NK-92 (cell line): ENCODE results near the gene CFAP251.
"Not testable (repeated sequence)": the region's sequence is repeated elsewhere in the genome, so short reads cannot be mapped to it uniquely, and the experiment has no call there.

ENCODE experiments used
- DNase-seq: peaks from one replicate; lab custom pipeline; 2025; ENCODE audit not compliant: unreplicated experiment; lab: John Stamatoyannopoulos, UW

CFAP251 gene, protein sequence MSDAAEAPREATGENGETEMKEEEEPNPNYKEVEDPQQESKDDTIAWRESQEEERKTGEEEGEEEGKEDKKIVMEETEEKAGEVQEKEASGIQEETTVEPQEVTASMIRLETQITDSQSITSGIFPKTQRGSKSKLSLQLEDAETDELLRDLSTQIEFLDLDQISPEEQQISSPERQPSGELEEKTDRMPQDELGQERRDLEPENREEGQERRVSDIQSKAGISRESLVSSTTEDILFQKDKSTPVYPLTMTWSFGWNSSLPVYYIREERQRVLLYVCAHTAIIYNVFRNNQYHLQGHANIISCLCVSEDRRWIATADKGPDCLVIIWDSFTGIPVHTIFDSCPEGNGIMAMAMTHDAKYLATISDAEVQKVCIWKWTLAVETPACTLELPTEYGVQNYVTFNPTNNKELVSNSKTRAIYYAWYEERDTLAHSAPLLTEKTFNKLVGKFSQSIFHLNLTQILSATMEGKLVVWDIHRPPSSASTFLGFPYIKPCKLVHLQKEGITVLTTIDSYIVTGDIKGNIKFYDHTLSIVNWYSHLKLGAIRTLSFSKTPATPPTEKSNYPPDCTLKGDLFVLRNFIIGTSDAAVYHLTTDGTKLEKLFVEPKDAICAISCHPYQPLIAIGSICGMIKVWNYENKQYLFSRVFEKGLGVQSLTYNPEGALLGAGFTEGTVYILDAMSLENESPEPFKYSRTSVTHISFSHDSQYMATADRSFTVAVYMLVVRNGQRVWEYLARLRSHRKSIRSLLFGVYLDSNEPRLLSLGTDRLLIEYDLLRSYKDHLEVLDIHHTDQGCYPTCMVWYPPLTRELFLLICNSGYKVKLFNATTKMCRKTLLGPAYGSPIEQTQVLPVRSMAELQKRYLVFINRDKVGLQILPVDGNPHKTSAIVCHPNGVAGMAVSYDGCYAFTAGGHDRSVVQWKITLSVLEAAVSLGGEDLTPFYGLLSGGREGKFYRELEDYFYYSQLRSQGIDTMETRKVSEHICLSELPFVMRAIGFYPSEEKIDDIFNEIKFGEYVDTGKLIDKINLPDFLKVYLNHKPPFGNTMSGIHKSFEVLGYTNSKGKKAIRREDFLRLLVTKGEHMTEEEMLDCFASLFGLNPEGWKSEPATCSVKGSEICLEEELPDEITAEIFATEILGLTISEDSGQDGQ

DNA sequence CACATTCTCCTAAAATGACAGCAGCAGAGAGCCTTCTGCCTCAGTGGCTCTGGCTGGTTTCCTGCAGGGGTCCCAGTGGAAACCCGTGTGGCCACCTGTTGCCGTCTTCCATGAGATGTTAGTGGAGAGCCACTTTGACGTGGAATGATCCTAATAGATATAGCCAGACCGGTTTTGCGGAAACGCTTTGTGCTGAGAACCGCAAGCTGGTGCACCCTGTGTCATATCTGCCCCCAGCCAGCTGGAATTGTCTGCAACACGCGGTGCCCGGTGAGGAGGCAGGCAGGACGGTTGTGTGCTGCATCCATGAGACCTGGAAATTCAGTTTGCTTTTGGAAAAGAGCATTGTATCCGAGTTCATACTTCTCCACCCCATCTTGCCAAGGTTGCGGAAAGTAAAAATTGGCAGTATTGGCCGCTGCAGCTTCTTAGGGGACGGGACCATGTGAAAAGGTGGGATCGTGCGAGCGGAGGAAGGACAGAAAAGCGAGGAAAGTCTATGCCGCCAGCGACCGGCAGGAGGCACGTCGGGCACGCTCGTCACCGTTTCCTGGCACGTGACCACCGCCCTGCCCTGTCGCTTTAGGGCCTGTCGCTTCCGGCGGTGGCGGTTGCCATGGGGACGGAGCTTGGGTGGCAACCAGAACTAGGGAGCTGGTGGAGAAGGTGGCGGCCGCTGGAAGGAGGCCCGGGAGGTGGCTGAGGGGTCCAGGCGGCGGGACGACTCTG, at the start of gene CFAP251:
Gene CFAP251 (plus strand): TSS at position 643 of the 729 bp plus-strand sequence. CDS start 2,714 bp downstream, outside the sequence.
- DNase-seq, result peak; percentile 75

DNA sequence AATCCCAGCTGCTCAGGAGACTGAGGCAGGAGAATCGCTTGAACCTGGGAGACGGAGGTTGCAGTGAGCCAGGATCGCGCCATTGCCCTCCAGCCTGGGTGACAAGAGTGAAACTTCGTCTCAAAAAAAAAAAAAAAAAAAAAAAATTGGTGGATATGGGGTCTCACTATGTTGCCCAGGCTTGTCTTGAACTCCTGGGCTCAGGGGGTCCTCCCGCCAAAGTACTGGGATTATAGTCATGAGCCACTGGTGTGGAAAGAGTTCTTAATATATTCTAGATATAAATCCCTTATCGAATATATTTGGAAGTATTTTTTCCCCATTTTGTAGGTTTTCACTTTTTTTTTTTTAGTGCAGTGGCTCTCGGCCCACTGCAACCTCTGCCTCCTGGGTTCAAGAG, 49.2 kb upstream of the CFAP251 start:
- not testable (repeated sequence) for DNase-seq

DNA sequence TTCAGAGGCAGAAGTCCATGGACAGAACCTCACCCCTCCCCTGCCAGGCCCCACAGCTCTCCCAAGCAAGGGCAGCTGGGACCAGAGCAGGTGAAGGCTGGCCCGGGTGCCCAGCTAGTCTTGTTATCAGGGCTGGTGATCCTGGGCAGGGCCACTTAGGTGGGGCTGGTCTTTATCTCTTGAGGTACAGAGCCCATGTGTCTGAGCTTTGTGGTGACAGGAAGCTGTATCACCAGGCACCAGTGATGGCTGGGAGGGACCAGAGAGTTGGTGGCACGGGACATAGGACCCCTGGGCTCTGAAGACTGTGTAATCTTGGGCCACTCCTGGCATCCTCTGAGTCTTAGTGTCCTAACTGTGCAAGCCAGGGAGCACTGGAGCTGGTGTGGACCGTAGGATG, 46.9 kb upstream of the CFAP251 start:
- no peak for DNase-seq

DNA sequence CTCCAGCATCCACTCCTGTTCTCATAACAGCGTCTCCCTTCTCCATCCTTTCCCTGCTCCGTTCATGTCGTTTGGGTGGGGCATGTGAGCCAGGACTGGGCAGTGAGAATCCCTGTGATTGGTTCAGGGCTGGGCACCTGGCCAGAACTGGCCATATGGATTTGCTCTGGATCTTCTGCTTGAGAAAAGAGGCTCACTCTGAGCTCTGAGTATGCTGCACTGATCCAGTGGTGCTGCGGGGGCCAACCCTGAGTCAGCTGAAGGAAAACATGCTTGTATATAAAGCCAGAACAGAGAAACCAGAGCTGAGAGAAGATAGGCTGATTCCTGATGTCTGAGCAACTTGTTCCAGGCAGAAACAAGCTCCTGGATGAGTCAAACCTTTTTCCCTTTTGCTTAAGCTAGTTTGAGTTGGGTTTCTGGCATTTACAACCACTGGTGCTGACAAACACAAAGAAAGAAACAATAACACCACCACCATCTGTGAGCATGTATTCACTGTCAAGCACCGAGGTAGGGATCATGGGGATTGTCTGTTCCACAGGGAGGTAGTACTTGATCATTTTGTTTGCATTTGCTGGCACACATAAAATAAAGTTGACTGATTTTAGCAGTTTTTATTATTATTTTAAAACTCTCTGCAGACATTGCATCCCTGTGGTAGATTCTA, 45.7 kb upstream of the CFAP251 start:
- DNase-seq, result no peak

DNA sequence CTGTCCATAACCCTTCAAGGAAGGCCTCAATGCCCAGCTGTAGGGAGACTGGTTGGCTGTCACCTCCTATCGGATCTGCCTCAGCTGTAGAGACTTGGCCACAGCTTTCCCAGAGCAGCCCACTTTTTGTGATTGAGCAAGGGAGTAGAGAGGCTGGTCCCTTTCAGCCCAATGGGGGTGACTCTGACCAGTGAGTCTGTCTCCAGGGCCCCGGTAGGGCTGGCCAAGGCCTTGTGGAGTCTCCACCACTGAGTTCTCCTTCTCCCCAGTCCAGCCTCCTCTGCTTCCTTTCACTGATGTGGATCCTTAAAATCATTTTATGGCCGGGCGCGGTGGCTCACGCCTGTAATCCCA, 45.2 kb upstream of the CFAP251 start:
- no peak for DNase-seq

DNA sequence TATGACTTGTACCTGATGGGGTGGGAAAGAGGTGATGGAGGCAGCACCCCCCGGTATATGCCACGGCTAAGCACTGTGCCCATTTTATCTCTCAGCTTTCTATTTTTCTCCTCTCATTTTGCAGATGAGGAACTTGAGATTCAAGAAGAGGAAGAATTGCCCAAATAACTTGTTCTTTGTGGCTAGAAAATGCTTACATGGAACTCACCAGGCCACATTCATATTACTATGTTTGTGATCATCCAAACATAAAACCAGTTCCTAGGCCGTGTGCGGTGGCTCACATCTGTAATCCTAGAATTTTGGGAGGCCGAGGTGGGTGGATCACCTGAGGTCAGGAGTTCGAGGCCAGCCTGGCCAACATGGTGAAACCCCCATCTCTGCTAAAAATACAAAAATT, 44.3 kb upstream of the CFAP251 start:
- DNase-seq, result no peak

DNA sequence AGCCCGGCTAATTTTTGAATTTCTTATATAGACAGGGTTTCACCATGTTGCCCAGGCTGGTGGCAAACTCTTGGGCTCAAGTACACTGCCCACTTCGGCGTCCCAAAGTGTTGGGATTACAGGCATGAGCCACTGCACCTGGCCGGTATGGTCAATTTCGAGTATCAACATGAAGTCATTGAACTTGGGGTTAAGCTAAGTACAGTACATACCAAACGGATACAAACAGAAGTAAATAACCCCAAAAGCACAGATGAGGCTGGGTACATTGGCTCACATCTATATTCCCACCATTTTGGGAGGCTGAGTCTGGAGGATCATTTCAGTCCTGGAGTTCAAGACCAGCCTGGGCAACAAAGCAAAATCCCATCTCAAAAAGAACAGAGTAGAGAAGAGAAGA, 42.8 kb upstream of the CFAP251 start:
- DNase-seq, result no peak

DNA sequence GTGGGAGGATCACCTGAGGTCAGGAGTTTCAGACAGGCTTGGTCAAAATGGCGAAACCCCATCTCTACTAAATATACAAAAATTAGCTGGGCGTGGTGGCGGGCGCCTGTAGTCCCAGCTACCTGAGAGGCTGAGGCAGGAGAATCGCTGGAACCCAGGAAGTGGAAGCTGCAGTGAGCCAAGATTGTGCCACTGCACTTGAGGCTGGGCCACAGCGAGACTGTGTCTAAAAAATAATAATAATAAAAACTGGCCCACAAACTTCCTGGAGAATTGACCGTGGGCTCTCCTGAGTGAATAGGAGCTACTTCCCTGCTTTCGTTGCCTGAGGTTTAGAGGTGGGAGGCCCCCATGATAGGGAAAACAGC, 42.3 kb upstream of the CFAP251 start:
- DNase-seq, result not testable (repeated sequence)

DNA sequence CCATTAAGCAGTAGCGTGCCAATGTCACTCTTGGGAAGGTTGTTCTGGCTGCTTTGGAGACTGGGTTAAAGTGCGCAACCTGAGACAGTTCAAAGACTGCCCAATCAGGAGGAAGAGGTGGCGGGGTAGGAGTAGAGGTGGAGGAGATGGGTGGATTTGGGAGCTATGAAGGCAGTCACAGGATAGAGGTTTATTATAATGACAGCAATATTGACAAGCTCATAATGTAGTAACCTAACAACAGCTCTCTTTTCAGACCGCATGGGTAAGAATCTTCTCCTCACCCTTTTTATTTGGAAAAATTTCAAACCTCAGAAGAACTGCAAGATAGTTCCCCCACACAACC, 35.1 kb upstream of the CFAP251 start:
- no peak for DNase-seq

DNA sequence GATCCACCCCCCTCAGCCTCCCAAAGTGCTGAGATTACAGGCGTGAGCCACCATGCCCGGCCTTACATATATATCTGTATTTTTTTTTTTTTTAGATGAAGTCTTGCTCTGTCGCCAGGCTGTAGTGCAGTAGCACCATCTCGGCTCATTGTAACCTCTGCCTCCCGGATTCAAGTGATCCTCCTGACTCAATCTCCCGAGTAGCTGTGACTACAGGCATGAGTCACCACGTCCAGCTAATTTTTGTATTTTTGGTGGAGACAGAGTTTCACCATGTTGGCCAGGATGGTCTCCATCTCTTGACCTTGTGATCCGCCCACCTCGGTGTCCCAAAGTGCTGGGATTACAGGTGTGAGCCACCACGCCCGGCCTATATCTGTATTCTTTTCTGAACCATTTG, 33.3 kb upstream of the CFAP251 start:
- DNase-seq, result not testable (repeated sequence)

DNA sequence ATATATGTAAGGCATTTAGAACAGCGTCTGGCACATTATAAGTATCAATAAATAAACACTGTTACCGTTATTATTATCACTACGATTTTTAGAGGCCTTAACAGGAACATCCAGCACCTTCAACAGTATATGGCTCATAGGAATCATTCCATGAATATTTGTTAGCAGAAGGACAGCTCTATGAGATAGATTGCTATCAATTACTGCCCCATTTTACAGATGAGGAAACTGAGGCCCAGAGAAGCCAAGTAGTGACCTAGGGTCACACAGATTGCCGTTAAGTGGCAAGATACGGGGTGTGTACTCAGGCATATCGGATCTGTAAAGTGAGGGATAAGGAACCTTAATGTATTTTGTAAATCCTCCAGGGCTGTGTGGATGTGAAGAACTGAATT, 30.3 kb upstream of the CFAP251 start:
- DNase-seq, result no peak

DNA sequence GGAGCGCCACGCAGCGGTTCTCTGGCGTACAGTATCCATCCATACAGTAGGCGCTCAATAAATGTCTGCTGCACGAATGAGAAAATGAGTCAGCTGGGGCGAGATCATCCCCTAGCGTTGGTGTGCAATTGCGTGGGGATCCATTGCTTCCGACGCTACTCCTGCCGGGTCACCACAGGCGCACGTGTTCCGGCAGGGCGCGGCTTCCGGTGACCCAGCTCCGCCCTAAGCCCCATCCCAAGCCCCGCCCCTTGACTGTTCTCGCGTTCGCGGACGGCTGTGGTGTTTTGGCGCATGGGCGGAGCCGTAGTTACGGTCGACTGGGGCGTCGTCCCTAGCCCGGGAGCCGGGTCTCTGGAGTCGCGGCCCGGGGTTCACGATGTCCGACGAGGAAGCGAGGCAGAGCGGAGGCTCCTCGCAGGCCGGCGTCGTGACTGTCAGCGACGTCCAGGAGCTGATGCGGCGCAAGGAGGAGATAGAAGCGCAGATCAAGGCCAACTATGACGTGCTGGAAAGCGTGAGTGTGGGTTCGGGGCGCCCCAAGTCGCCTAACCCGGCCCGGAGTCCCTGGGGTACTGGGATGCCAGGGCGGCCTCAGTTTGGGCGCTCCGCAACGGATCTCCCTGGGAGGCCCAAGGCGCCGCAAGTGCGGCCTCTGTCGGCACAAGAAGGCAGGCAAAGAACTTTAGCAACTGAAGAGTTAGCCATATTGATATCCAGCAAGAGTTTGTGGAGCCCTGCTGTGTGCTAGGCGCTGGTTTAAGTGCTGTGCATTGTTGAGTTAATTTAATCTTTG, 29.7 kb upstream of the CFAP251 start, which contains the start of gene PSMD9:
Gene PSMD9 (plus strand): TSS at position 313 of the 796 bp plus-strand sequence. CDS start 67 bp downstream, at position 380.
- peak; percentile 77 for DNase-seq

DNA sequence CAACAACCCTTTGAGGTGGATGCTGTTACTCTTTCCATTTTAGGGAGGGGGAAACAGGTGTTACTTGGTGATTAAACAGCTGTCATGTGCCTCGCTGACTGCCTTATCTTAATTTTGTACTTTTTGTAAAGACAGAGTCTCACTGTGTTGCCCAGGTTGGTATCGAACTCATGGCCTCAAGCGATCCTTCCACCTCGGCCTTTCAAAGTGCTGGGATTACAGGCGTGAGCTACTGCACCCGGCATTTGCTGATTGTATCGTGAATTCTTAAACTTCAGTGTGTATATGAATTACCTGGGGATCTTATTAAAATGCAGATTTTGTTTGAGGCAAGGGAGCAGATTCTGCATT, 29.1 kb upstream of the CFAP251 start:
- DNase-seq, result no peak

DNA sequence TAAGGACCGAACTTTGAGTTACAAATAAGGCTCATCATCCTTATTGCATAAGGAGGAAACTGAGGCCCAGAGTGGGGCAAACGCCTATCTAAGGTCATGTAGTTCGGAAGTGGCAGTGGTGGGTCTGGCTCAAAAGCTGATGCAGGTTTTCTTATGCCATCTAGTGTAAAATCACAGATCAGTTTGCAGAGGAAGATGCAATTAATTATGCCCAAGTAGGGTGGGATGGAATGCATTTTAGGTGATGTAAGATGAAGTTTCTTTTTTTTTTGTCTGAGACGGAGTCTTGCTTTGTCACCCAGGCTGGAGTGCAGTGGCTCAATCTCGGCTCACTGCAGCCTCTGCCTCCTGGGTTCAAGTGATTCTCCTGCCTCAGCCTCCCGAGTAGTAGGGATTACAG, 28.7 kb upstream of the CFAP251 start:
- not testable (repeated sequence) for DNase-seq

DNA sequence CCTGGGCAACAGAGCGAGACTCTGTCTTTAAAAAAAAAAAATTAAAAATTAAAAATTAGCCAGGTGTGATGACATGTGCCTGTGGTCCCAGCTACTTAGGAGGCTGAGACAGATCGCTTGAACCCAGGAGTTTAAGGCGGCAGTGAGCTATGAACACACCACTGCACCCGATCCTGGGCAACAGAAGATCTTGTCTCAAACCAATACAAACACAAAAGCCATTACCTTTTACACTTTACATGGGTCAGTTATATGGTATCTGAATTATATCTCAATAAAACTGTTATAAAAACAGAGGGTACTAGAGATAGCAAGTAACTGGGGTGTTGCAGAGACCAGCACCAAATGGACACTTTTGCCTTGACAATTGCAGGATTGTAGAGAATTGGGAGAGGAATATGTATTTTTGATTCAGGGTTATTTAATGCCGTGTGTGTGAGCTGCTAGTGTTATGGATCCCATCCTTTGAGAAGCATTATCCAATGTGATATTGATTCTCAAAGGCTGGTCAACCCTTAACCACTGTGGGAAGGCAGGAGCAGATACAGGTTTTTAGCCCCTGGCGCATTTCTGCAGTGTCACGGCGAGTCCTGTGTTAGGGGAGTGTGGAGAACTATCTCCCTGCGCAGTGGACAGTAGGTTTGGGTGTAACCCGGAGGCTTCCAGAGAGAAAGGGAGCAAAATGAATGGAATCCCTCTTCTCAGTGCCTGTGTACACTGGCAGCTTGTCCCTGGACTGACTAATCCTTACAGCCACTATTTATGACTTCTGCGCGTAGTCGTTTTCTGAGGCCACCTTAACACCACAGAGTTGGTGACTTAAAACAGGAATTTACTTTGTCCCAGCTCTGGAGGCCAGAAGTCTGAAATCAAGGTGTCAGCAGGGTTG, 25.5 kb upstream of the CFAP251 start:
- no peak for DNase-seq

DNA sequence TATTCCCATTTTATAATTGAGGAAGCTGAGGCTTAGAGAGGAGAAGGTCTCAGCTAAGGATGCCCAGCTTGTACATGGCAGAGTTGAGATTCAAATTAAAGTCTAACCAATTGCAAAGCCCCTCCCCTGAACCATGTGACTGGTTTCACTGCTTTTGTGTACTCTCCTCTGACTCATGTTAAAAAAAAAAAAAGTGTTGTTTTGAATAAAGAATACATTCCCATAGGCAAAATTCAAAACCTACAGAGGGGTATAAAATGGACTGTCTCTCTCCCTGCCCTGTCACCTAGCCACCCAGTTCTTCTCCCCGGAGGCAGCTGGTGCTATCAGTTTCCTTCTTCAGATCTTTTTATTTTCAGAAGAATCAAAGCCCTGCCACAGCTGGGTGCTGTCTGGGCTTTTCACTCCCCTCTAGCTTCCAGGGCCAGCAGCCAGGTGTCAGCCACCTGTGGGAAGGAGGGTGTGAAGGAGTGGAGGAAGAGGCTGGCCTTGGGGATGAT, 24.4 kb upstream of the CFAP251 start:
- no peak for DNase-seq

DNA sequence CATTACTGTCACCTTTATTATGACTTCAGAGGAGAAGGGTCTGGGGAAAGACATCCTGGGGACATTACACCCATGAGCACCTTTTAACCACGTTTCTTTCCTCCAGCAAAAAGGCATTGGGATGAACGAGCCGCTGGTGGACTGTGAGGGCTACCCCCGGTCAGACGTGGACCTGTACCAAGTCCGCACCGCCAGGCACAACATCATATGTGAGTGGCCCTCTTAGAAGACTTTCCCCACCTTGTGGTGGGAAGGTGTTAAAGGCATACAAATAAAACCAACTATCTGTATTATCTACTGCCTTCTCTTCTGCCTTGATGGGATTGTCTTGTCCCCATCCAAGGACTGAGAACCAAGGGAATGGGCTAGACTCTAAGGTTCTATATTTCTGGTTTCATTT, 23.8 kb upstream of the CFAP251 start:
- DNase-seq, result no peak

DNA sequence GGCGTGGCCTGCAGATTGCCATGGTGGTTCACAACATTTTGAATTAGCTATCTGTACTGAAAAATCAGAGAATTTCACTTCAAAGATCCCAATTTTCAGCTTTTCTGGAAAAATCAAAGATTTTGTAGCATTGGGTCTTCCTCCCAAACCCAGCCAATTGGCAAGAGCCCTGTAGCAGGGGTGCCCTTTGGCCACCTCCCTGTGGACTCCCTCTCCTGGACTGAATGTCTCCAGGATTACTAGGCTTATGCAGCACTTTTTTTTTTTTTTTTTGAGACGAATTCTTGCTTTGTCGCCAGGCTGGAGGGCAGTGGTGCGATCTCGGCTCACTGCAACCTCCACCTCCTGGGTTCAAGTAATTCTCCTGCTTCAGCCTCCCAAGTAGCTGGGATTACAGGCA, 20.1 kb upstream of the CFAP251 start:
- DNase-seq, result no peak

DNA sequence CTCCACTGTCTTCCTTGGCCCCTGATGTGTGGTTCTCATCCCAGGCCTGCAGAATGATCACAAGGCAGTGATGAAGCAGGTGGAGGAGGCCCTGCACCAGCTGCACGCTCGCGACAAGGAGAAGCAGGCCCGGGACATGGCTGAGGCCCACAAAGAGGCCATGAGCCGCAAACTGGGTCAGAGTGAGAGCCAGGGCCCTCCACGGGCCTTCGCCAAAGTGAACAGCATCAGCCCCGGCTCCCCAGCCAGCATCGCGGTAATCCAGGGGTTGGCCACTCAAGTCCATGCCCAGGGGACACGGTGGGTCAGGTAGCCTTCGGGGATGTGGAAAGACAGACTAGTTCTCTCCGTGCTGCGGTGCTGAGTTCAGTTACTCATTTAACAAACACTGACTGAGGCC, 18.8 kb upstream of the CFAP251 start:
- no peak for DNase-seq
